ENCODE results near the gene PC. TPM values are rescaled to one million over a fixed set of nuclear protein-coding genes. Genes with fewer than 3 reads are reported as not detected.

Gene PC
- polyA plus RNA-seq, 1 of the 3 experiments (the other 2 are of a cell fraction), result 9.7 TPM

DNA sequence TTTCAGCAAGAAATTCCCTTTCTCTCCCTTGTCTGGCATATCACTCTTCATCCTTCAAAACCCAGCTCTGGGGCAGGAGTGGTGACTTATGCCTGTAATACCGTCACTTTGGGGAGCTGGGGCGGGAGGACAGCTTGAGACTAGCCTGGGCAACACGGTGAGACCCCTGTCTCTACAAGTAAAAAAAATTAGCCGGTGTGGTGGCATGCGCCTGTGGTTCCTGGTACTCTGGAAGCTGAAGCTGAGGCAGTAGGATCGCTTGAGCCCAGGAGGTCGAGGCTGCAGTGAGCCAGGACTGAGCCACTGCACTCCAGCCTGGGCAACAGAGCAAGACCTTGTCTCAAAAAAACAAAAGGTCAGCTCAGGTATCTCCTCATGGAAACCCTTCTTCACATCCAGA lies 116.3 kb downstream of the PC start (continued):
- TF ChIP-seq, protein P1, sequence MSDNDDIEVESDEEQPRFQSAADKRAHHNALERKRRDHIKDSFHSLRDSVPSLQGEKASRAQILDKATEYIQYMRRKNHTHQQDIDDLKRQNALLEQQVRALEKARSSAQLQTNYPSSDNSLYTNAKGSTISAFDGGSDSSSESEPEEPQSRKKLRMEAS (IDR thresholded peaks at IDR 0.05; ENCODE audit: low read depth), result no peak
- TF ChIP-seq FOSL2 (IDR thresholded peaks at IDR 0.05; ENCODE audit: borderline replicate concordance, low read depth) (no peak), TCF12 (IDR thresholded peaks at IDR 0.05) (no peak), POLR2AphosphoS5 (IDR thresholded peaks at IDR 0.05; ENCODE audit: low read depth, low read length) (no peak), SIN3A (IDR thresholded peaks at IDR 0.05; ENCODE audit: borderline replicate concordance, low read depth, low read length) (no peak), RAD21 (IDR thresholded peaks at IDR 0.05; ENCODE audit: low read length) (no peak), YY1 (IDR thresholded peaks at IDR 0.05; ENCODE audit: low read depth) (no peak)
- TF ChIP-seq, protein P2, sequence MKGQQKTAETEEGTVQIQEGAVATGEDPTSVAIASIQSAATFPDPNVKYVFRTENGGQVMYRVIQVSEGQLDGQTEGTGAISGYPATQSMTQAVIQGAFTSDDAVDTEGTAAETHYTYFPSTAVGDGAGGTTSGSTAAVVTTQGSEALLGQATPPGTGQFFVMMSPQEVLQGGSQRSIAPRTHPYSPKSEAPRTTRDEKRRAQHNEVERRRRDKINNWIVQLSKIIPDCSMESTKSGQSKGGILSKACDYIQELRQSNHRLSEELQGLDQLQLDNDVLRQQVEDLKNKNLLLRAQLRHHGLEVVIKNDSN (IDR thresholded peaks at IDR 0.05; ENCODE audit: borderline replicate concordance, low read depth), result no peak

DNA sequence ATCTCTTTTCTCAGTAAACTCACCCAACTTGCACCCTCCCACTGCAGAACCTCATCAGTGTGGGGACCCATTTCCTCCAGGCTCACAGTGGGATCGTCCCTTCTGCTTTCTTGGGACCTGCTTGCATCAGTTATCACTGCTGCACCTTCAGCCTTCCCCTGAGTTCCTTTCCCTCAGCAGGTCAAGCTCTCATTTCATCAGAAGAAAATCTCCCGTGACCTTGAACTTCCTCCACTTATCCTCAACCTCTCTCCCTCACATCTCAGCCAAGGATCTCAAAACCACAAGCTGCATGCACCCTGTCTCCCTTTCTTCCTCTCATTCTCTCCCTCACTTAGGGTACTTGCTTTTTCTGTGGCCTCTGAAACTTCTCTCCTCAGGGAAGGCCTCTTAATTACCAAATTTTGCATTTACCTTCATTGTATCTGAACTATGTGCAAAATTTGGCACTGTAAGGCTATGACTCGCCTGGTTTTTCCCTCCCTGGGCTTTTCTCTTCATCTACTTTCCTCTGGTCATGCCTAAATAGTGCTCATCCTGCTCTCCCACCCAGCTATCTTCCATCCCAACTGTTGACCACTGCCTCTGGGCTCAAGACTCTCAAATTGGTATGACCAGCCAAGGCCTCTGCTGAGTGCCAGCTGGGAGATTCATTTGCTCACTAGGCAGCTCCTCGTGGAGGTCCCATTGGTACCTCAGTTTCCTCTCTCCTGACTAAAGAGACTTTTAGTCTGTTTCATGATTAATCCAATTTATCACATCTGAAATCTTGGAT lies 117.7 kb downstream of the PC start:
- CTCF ChIA-PET, result interaction anchor here (1.1 to 4.6 kb wide), 3 partner anchors 20 to 135 kb away, joined by 3 to 46 read pairs (median 19); partner anchors contain the start of gene C11orf86
- no peak overlapping the region for H3K4me2 ChIP-seq
- peaks cover 58% of the 10 kb centered on the region for H3K79me2 ChIP-seq (ENCODE audit: insufficient read depth)
- TF ChIP-seq FOXM1 (IDR thresholded peaks at IDR 0.05; ENCODE audit: low read depth) (no peak), ELF1 (IDR thresholded peaks at IDR 0.05) (no peak), GATA2 (CRISPR knock-in tag; IDR thresholded peaks at IDR 0.05) (no peak), GABPA (IDR thresholded peaks at IDR 0.05; ENCODE audit: low read depth) (no peak), CHD2 (IDR thresholded peaks at IDR 0.05; ENCODE audit: low read length, partially characterized antibody) (no peak), NRF1 (IDR thresholded peaks at IDR 0.05; ENCODE audit: low read depth, low read length) (no peak), SIN3A (IDR thresholded peaks at IDR 0.05; ENCODE audit: borderline replicate concordance, low read depth, low read length) (no peak), SMC3 (IDR thresholded peaks at IDR 0.05; ENCODE audit: low read depth, low read length) (no peak), RFX5 (IDR thresholded peaks at IDR 0.05; ENCODE audit: low read length) (no peak), JUND (IDR thresholded peaks at IDR 0.05) (no peak), MEF2A (IDR thresholded peaks at IDR 0.05; ENCODE audit: borderline replicate concordance, low read depth) (no peak), TEAD4 (IDR thresholded peaks at IDR 0.05; ENCODE audit: borderline replicate concordance, insufficient read depth) (no peak), RAD21 (IDR thresholded peaks at IDR 0.05; ENCODE audit: low read length) (no peak)
- TF ChIP-seq, protein P3, sequence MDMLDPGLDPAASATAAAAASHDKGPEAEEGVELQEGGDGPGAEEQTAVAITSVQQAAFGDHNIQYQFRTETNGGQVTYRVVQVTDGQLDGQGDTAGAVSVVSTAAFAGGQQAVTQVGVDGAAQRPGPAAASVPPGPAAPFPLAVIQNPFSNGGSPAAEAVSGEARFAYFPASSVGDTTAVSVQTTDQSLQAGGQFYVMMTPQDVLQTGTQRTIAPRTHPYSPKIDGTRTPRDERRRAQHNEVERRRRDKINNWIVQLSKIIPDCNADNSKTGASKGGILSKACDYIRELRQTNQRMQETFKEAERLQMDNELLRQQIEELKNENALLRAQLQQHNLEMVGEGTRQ (IDR thresholded peaks at IDR 0.05; ENCODE audit: borderline replicate concordance, low read depth, low read length), result no peak
- TF ChIP-seq, protein P4, sequence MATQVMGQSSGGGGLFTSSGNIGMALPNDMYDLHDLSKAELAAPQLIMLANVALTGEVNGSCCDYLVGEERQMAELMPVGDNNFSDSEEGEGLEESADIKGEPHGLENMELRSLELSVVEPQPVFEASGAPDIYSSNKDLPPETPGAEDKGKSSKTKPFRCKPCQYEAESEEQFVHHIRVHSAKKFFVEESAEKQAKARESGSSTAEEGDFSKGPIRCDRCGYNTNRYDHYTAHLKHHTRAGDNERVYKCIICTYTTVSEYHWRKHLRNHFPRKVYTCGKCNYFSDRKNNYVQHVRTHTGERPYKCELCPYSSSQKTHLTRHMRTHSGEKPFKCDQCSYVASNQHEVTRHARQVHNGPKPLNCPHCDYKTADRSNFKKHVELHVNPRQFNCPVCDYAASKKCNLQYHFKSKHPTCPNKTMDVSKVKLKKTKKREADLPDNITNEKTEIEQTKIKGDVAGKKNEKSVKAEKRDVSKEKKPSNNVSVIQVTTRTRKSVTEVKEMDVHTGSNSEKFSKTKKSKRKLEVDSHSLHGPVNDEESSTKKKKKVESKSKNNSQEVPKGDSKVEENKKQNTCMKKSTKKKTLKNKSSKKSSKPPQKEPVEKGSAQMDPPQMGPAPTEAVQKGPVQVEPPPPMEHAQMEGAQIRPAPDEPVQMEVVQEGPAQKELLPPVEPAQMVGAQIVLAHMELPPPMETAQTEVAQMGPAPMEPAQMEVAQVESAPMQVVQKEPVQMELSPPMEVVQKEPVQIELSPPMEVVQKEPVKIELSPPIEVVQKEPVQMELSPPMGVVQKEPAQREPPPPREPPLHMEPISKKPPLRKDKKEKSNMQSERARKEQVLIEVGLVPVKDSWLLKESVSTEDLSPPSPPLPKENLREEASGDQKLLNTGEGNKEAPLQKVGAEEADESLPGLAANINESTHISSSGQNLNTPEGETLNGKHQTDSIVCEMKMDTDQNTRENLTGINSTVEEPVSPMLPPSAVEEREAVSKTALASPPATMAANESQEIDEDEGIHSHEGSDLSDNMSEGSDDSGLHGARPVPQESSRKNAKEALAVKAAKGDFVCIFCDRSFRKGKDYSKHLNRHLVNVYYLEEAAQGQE (IDR thresholded peaks at IDR 0.05; ENCODE audit: low read depth, low read length), result no peak
- TF ChIP-seq, protein P5, sequence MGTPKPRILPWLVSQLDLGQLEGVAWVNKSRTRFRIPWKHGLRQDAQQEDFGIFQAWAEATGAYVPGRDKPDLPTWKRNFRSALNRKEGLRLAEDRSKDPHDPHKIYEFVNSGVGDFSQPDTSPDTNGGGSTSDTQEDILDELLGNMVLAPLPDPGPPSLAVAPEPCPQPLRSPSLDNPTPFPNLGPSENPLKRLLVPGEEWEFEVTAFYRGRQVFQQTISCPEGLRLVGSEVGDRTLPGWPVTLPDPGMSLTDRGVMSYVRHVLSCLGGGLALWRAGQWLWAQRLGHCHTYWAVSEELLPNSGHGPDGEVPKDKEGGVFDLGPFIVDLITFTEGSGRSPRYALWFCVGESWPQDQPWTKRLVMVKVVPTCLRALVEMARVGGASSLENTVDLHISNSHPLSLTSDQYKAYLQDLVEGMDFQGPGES (IDR thresholded peaks at IDR 0.05; ENCODE audit: low read depth, low read length), result no peak
- TF ChIP-seq, protein P2 (IDR thresholded peaks at IDR 0.05; ENCODE audit: borderline replicate concordance, low read depth), result no peak
- peaks cover 18 to 24% of the 10 kb centered on the region in 2 experiments; a peak in 3 of 4 replicates for H3K4me1 ChIP-seq (ENCODE audit: control insufficient read depth in 1 of 2, insufficient read depth in 2 of 2, low read depth in 1 of 2, low read length in 1 of 2)
- 93% methylated on average over 4 of the region's 4 CpGs for WGBS (ENCODE audit: low lambda C conversion rate)
- peaks cover 10 to 21% of the 10 kb centered on the region in 2 experiments for H3K36me3 ChIP-seq (replicated peaks in 1 of 2; ENCODE audit: control insufficient read depth in 1 of 2, insufficient read depth in 2 of 2, low read length in 1 of 2)
- no peak for DNase-seq
- no peak overlapping the region for H3K27ac ChIP-seq (ENCODE audit: low read depth in 2 of 2, low read length in 1 of 2)
- H4K20me1 ChIP-seq (ENCODE audit: insufficient read depth), result no peaks in the 10 kb centered on the region
- H3K27me3 ChIP-seq (ENCODE audit: insufficient read depth), result no peaks in the 10 kb centered on the region
- no peak overlapping the region for H3K4me3 ChIP-seq (ENCODE audit: low read depth in 2 of 2, low read length in 1 of 2)
- POLR2A ChIA-PET, result no interaction called here
- no peak overlapping the region for H2AFZ ChIP-seq (ENCODE audit: low read depth)
- no peak overlapping the region for H3K9ac ChIP-seq
- H3F3A ChIP-seq (replicated peaks; ENCODE audit: insufficient read depth), result peaks cover 6% of the 10 kb centered on the region
- no peaks in the 10 kb centered on the region for H3K9me2 ChIP-seq
- H3K9me3 ChIP-seq, result no peaks in the 10 kb centered on the region

Data from SK-N-SH (cell line).